LHCN-M2 (cell line): Measurements from ENCODE around the gene SORL1. TPM values are rescaled to one million over a fixed set of nuclear protein-coding genes. Genes with fewer than 3 reads are reported as not detected.
"Not testable (repeated sequence)": the region's sequence is repeated elsewhere in the genome, so short reads cannot be mapped to it uniquely, and the experiment has no call there.

Source experiments
- DNase-seq: peaks from one replicate; pipeline ENCODE4 v3.0.0-alpha.2; 2012; ENCODE audit warnings: low read depth
- total RNA-seq: library from RNA; depleted of rRNA; stranded (reverse); fragments of >200 nt; gene quantifications from 2 replicates; pipeline ENCODE4 v1.2.3, GENCODE V29; 2014

The SORL1 gene
- total RNA-seq, 1 experiment from 2014 or later = 0.06 TPM

- no peak for DNase-seq
Measured at GRCh38 chr11:121626980-121627379, 174.9 kb downstream of the SORL1 start.

GRCh38 chr11:121630041-121630440 lies 177.9 kb downstream of the SORL1 start:
- peak; percentile 74 for DNase-seq

GRCh38 chr11:121631456-121631855 lies 179.3 kb downstream of the SORL1 start:
- no peak for DNase-seq

GRCh38 chr11:121634273-121634672 lies 182.2 kb downstream of the SORL1 start:
- no peak for DNase-seq

- peak; percentile 76 for DNase-seq
Measured at GRCh38 chr11:121634889-121635288, 182.8 kb downstream of the SORL1 start.

- no peak for DNase-seq
Measured at GRCh38 chr11:121636081-121636799, 184.1 kb downstream of the SORL1 start.

- DNase-seq = no peak
Measured at GRCh38 chr11:121636800-121637176, 184.7 kb downstream of the SORL1 start.

GRCh38 chr11:121637587-121637986 lies 185.5 kb downstream of the SORL1 start:
- DNase-seq = not testable (repeated sequence)

GRCh38 chr11:121643479-121644186 lies 191.5 kb downstream of the SORL1 start:
- DNase-seq = no peak

GRCh38 chr11:121644187-121644512 lies 192.0 kb downstream of the SORL1 start:
- no peak for DNase-seq

- DNase-seq = no peak
Measured at GRCh38 chr11:121645001-121645400, 192.9 kb downstream of the SORL1 start.

GRCh38 chr11:121645596-121645995 lies 193.5 kb downstream of the SORL1 start:
- DNase-seq = peak; percentile 34

- DNase-seq = no peak
Measured at GRCh38 chr11:121648306-121648705, 196.2 kb downstream of the SORL1 start.

GRCh38 chr11:121649798-121650197 lies 197.7 kb downstream of the SORL1 start:
- no peak for DNase-seq

- DNase-seq = no peak
Measured at GRCh38 chr11:121650351-121651256, 198.5 kb downstream of the SORL1 start.

GRCh38 chr11:121651257-121651605 lies 199.1 kb downstream of the SORL1 start:
- DNase-seq = no peak

GRCh38 chr11:121652971-121653370 lies 200.9 kb downstream of the SORL1 start:
- peak; percentile 35 for DNase-seq

GRCh38 chr11:121654259-121654842 lies 202.2 kb downstream of the SORL1 start:
- DNase-seq = no peak

GRCh38 chr11:121654843-121655536 lies 202.9 kb downstream of the SORL1 start:
- no peak for DNase-seq

- peak; percentile 89 for DNase-seq
Measured at GRCh38 chr11:121655537-121656327, 203.6 kb downstream of the SORL1 start.
